ENCODE data around the gene NFIX. TPM values are rescaled to one million over a fixed set of nuclear protein-coding genes. Genes with fewer than 3 reads are reported as not detected.

Gene NFIX
- total and polyA plus RNA-seq, 2 of the 13 experiments (the other 11 are each of a cell fraction or from before 2014, with no cell fraction given): 3.4 to 5.4 TPM

DNA sequence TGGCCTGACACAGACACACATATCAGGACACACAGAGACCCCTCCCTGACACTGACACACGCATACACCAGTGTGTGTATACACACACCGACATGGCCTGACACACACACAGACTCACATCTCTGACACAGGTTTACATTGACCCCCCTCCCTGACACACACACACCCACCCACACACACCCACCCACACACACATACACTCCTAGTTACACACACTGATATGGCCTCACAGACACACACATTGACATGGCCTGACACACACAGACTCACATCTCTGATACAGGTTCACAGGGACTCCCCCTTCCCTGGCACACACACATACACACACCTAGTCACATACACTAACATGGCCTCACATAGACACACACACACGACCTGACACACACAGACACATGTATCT is 4.4 kb upstream of the NFIX start:
- WGBS (ENCODE audit: low lambda C conversion rate): 67% methylated on average over 3 of the region's 3 CpGs
- H3K27me3 ChIP-seq (ENCODE audit: control insufficient read depth in 1 of 2, insufficient read depth in 2 of 2, low read length in 2 of 2): no peaks in the 10 kb centered on the region
- in situ Hi-C loops (cut with HindIII; ENCODE audit: extremely low pct_ligation_motif_present, low pct_unique_long_range_greater_than_20kb): no loop called here
- no peak overlapping the region for H3K9ac ChIP-seq (ENCODE audit: insufficient read depth, low read depth, low read length)
- ChIA-PET CTCF (ENCODE audit: low intra/inter-chr PET ratio, low total read pairs) (no interaction called here), POLR2A (no interaction called here)
- no peaks in the 10 kb centered on the region for H3K9me3 ChIP-seq (ENCODE audit: low read length)
- H3K79me2 ChIP-seq (ENCODE audit: insufficient read depth, low read length): no peaks in the 10 kb centered on the region
- H3K4me1 ChIP-seq (ENCODE audit: insufficient read depth, low read length): peaks cover 40% of the 10 kb centered on the region
- H3K27ac ChIP-seq (ENCODE audit: extremely low read length, insufficient read depth, low read length): no peak overlapping the region
- no TSS peak for BruUV-seq (replicated peaks)
- no peak overlapping the region for H2AFZ ChIP-seq (ENCODE audit: low read length)
- ATAC-seq (no peak), FAIRE-seq (no peak), DNase-seq (ENCODE audit: low spot score) (no peak)
- intact Hi-C loops (cut with micrococcal nuclease; ENCODE audit: unreplicated experiment): no loop called here
- no peak for TF ChIP-seq USF2 (IDR thresholded peaks at IDR 0.05; ENCODE audit: low read depth, low read length)
- TF ChIP-seq USF2 (CRISPR knock-in tag; IDR thresholded peaks at IDR 0.05; ENCODE audit: borderline replicate concordance): no peak
- TF ChIP-seq CAMTA2 (CRISPR knock-in tag; IDR thresholded peaks at IDR 0.05; ENCODE audit: borderline replicate concordance): no peak
- no peak for TF ChIP-seq PITX1 (CRISPR knock-in tag; IDR thresholded peaks at IDR 0.05)
- no peak for TF ChIP-seq NONO (IDR thresholded peaks at IDR 0.05)
- TF ChIP-seq NONO (CRISPR knock-in tag; conservative IDR thresholded peaks at IDR 0.05): no peak
- TF ChIP-seq GFI1 (CRISPR knock-in tag; IDR thresholded peaks at IDR 0.05; ENCODE audit: borderline replicate concordance): no peak
- TF ChIP-seq, protein P1, sequence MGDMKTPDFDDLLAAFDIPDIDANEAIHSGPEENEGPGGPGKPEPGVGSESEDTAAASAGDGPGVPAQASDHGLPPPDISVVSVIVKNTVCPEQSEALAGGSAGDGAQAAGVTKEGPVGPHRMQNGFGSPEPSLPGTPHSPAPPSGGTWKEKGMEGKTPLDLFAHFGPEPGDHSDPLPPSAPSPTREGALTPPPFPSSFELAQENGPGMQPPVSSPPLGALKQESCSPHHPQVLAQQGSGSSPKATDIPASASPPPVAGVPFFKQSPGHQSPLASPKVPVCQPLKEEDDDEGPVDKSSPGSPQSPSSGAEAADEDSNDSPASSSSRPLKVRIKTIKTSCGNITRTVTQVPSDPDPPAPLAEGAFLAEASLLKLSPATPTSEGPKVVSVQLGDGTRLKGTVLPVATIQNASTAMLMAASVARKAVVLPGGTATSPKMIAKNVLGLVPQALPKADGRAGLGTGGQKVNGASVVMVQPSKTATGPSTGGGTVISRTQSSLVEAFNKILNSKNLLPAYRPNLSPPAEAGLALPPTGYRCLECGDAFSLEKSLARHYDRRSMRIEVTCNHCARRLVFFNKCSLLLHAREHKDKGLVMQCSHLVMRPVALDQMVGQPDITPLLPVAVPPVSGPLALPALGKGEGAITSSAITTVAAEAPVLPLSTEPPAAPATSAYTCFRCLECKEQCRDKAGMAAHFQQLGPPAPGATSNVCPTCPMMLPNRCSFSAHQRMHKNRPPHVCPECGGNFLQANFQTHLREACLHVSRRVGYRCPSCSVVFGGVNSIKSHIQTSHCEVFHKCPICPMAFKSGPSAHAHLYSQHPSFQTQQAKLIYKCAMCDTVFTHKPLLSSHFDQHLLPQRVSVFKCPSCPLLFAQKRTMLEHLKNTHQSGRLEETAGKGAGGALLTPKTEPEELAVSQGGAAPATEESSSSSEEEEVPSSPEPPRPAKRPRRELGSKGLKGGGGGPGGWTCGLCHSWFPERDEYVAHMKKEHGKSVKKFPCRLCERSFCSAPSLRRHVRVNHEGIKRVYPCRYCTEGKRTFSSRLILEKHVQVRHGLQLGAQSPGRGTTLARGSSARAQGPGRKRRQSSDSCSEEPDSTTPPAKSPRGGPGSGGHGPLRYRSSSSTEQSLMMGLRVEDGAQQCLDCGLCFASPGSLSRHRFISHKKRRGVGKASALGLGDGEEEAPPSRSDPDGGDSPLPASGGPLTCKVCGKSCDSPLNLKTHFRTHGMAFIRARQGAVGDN (CRISPR knock-in tag; IDR thresholded peaks at IDR 0.05): no peak
- TF ChIP-seq ELF1 (CRISPR knock-in tag; IDR thresholded peaks at IDR 0.05): no peak
- no peak for TF ChIP-seq ARHGAP35 (CRISPR knock-in tag; IDR thresholded peaks at IDR 0.05; ENCODE audit: borderline replicate concordance)
- no peak for TF ChIP-seq CENPBD1 (CRISPR knock-in tag; IDR thresholded peaks at IDR 0.05; ENCODE audit: borderline replicate concordance, low read depth)
- TF ChIP-seq ZKSCAN8 (CRISPR knock-in tag; IDR thresholded peaks at IDR 0.05; ENCODE audit: borderline replicate concordance): no peak
- no peak for TF ChIP-seq TMF1 (CRISPR knock-in tag; IDR thresholded peaks at IDR 0.05; ENCODE audit: low read depth)
- TF ChIP-seq FOXC1 (CRISPR knock-in tag; IDR thresholded peaks at IDR 0.05; ENCODE audit: borderline replicate concordance): no peak
- no peak for TF ChIP-seq EED (CRISPR knock-in tag; IDR thresholded peaks at IDR 0.05)
- TF ChIP-seq NCOA5 (CRISPR knock-in tag; IDR thresholded peaks at IDR 0.05): no peak
- no peak for TF ChIP-seq CERS6 (CRISPR knock-in tag; IDR thresholded peaks at IDR 0.05)
- no peaks in the 10 kb centered on the region for H3K36me3 ChIP-seq (replicated peaks in 1 of 2; ENCODE audit: control insufficient read depth in 1 of 2, insufficient read depth in 2 of 2, low read length in 2 of 2)
- H3K4me2 ChIP-seq (ENCODE audit: low read depth, low read length): no peak overlapping the region
- H4K20me1 ChIP-seq (ENCODE audit: insufficient read depth, low read length): no peaks in the 10 kb centered on the region
- H3K4me3 ChIP-seq (replicated peaks in 1 of 3; ENCODE audit: insufficient read depth in 1 of 3, low read depth in 2 of 3, low read length in 3 of 3): no peak overlapping the region
